Activated naive CD8-positive, alpha-beta T cell treated with anti-CD3 and anti-CD28 coated beads, Interleukin-2, amount 10 ng/mL, durations not matched to agents 7 days and 5 days (primary cell): ENCODE data around the gene PTPRN2. TPM values are rescaled to one million over a fixed set of nuclear protein-coding genes. Genes with fewer than 3 reads are reported as not detected.

Experiments used
- ATAC-seq: fragments of 150-1000 bp; cut with Tn5 transposase; one replicate; pipeline ENCODE4 v1.10.0; 2021; ENCODE audit warnings: low read depth, moderate library complexity
- POLR2A ChIA-PET: fragments of 350-600 bp; sonication (Branson Sonifier 250); formaldehyde crosslinking; loops from one replicate; lab custom pipeline; 2021; ENCODE audit warnings: antibody characterized with exemption; lab: Charles Lee
- DNase-seq: peaks from one replicate; pipeline ENCODE4 v3.0.0; 2021
- H3K27ac Mint-ChIP-seq: one replicate; pipeline ENCODE4 v1.8.0; 2022; ENCODE audit warnings: mild to moderate bottlenecking, mixed read lengths
- H3K27me3 Mint-ChIP-seq: one replicate; pipeline ENCODE4 v1.8.0; 2022; ENCODE audit warnings: mild to moderate bottlenecking, moderate library complexity, mixed read lengths
- H3K36me3 Mint-ChIP-seq: one replicate; pipeline ENCODE4 v1.8.0; 2021; ENCODE audit warnings: mild to moderate bottlenecking, mixed read lengths
- H3K4me1 Mint-ChIP-seq: one replicate; pipeline ENCODE4 v1.8.0; 2021; ENCODE audit warnings: mixed read lengths
- H3K4me3 Mint-ChIP-seq: one replicate; pipeline ENCODE4 v1.8.0; 2022; ENCODE audit warnings: mild to moderate bottlenecking, moderate library complexity, mixed read lengths
- H3K9me3 Mint-ChIP-seq: one replicate; pipeline ENCODE4 v1.8.0; 2021; ENCODE audit warnings: mixed read lengths
- total RNA-seq, 2 experiments: library from RNA; stranded (reverse); gene quantifications; one replicate each; pipeline ENCODE4 v1.2.3, GENCODE V29; 2021

PTPRN2 gene
- total RNA-seq, 2 experiments from 2014 or later = 4.5 to 4.9 TPM

GRCh38 chr7:157529768-157530560, 1057.7 kb downstream of the PTPRN2 start:
- no peak overlapping the region for H3K4me3 Mint-ChIP-seq
- H3K4me1 Mint-ChIP-seq = no peaks in the 10 kb centered on the region

GRCh38 chr7:157528785-157529341, 1058.8 kb downstream of the PTPRN2 start:
- DNase-seq (peak; percentile 19), ATAC-seq (no peak)
- H3K4me1 Mint-ChIP-seq = no peaks in the 10 kb centered on the region
- no peak overlapping the region for H3K4me3 Mint-ChIP-seq
- H3K27ac Mint-ChIP-seq = no peak overlapping the region
- peaks cover 15% of the 10 kb centered on the region for H3K9me3 Mint-ChIP-seq
- POLR2A ChIA-PET = no interaction called here
- H3K36me3 Mint-ChIP-seq = peaks cover 5% of the 10 kb centered on the region
- H3K27me3 Mint-ChIP-seq = peaks cover 21% of the 10 kb centered on the region

More at GRCh38 chr7:157529768-157530560, 1057.7 kb downstream of the PTPRN2 start:
- peak; percentile 2 for DNase-seq
- H3K27me3 Mint-ChIP-seq = peaks cover 20% of the 10 kb centered on the region
- peaks cover 5% of the 10 kb centered on the region for H3K36me3 Mint-ChIP-seq
- no peak for ATAC-seq
- POLR2A ChIA-PET = no interaction called here
- H3K27ac Mint-ChIP-seq = no peak overlapping the region
- peaks cover 15% of the 10 kb centered on the region for H3K9me3 Mint-ChIP-seq

- Mint-ChIP-seq H3K4me3 (no peak overlapping the region), H3K4me1 (no peaks in the 10 kb centered on the region), H3K27ac (no peak overlapping the region), H3K36me3 (peaks cover 5% of the 10 kb centered on the region), H3K27me3 (peaks cover 18% of the 10 kb centered on the region), H3K9me3 (peaks cover 11% of the 10 kb centered on the region)
- POLR2A ChIA-PET = no interaction called here
- ATAC-seq = no peak
- DNase-seq = peak; percentile 22
These were observed 1059.9 kb downstream of the PTPRN2 start for GRCh38 chr7:157527686-157528085.

- DNase-seq = peak; percentile 15
- Mint-ChIP-seq H3K4me3 (no peak overlapping the region), H3K4me1 (no peaks in the 10 kb centered on the region), H3K36me3 (no peaks in the 10 kb centered on the region), H3K27ac (no peak overlapping the region), H3K9me3 (peaks cover 6% of the 10 kb centered on the region), H3K27me3 (peaks cover 14% of the 10 kb centered on the region)
- ATAC-seq = no peak
- POLR2A ChIA-PET = no interaction called here
These were observed 1060.5 kb downstream of the PTPRN2 start for GRCh38 chr7:157526913-157527634.

- DNase-seq (peak; percentile 19), ATAC-seq (no peak)
- Mint-ChIP-seq H3K27ac (no peak overlapping the region), H3K4me3 (no peak overlapping the region), H3K9me3 (no peaks in the 10 kb centered on the region), H3K36me3 (no peaks in the 10 kb centered on the region), H3K27me3 (peaks cover 12% of the 10 kb centered on the region), H3K4me1 (no peaks in the 10 kb centered on the region)
- POLR2A ChIA-PET = interaction anchor here (0.6 kb wide), 1 partner anchor 296 kb away, joined by 4 read pairs; no protein-coding TSS in a partner anchor
These were observed 1061.4 kb downstream of the PTPRN2 start for GRCh38 chr7:157526005-157526912.

- H3K36me3 Mint-ChIP-seq = no peaks in the 10 kb centered on the region
- peaks cover 11% of the 10 kb centered on the region for H3K27me3 Mint-ChIP-seq
- DNase-seq = peak; percentile 2
- H3K27ac Mint-ChIP-seq = no peak overlapping the region
- H3K4me1 Mint-ChIP-seq = no peaks in the 10 kb centered on the region
- no peaks in the 10 kb centered on the region for H3K9me3 Mint-ChIP-seq
- POLR2A ChIA-PET = no interaction called here
- ATAC-seq = no peak
- H3K4me3 Mint-ChIP-seq = no peak overlapping the region
These were observed 1062.1 kb downstream of the PTPRN2 start for GRCh38 chr7:157525491-157525915.

GRCh38 chr7:157524731-157525130, 1062.9 kb downstream of the PTPRN2 start:
- DNase-seq (no peak), ATAC-seq (no peak)
- Mint-ChIP-seq H3K27me3 (peaks cover 7% of the 10 kb centered on the region), H3K4me3 (no peak overlapping the region), H3K36me3 (no peaks in the 10 kb centered on the region), H3K9me3 (no peaks in the 10 kb centered on the region), H3K27ac (no peak overlapping the region), H3K4me1 (no peaks in the 10 kb centered on the region)
- POLR2A ChIA-PET = no interaction called here

GRCh38 chr7:157523766-157524421, 1063.7 kb downstream of the PTPRN2 start:
- POLR2A ChIA-PET = no interaction called here
- H3K36me3 Mint-ChIP-seq = no peaks in the 10 kb centered on the region
- no peak overlapping the region for H3K27ac Mint-ChIP-seq
- peaks cover 9% of the 10 kb centered on the region for H3K27me3 Mint-ChIP-seq
- ATAC-seq = no peak
- DNase-seq = peak; percentile 25
- H3K4me1 Mint-ChIP-seq = no peaks in the 10 kb centered on the region
- H3K9me3 Mint-ChIP-seq = no peaks in the 10 kb centered on the region
- no peak overlapping the region for H3K4me3 Mint-ChIP-seq

- Mint-ChIP-seq H3K4me1 (no peaks in the 10 kb centered on the region), H3K27me3 (peaks cover 9% of the 10 kb centered on the region), H3K9me3 (no peaks in the 10 kb centered on the region), H3K4me3 (no peak overlapping the region), H3K27ac (no peak overlapping the region), H3K36me3 (no peaks in the 10 kb centered on the region)
- no peak for ATAC-seq
- peak; percentile 10 for DNase-seq
- POLR2A ChIA-PET = no interaction called here
These were observed 1064.3 kb downstream of the PTPRN2 start for GRCh38 chr7:157523371-157523765.

- Mint-ChIP-seq H3K27ac (no peak overlapping the region), H3K36me3 (no peaks in the 10 kb centered on the region), H3K9me3 (no peaks in the 10 kb centered on the region), H3K4me1 (no peaks in the 10 kb centered on the region), H3K4me3 (no peak overlapping the region), H3K27me3 (peaks cover 9% of the 10 kb centered on the region)
- peak; percentile 5 for DNase-seq
- ATAC-seq = no peak
- POLR2A ChIA-PET = no interaction called here
These were observed 1064.7 kb downstream of the PTPRN2 start for GRCh38 chr7:157522954-157523353.

GRCh38 chr7:157522189-157522588, 1065.4 kb downstream of the PTPRN2 start:
- ATAC-seq = no peak
- POLR2A ChIA-PET = no interaction called here
- DNase-seq = peak; percentile 10
- peaks cover 9% of the 10 kb centered on the region for H3K27me3 Mint-ChIP-seq
- H3K4me1 Mint-ChIP-seq = no peaks in the 10 kb centered on the region
- no peaks in the 10 kb centered on the region for H3K36me3 Mint-ChIP-seq
- no peaks in the 10 kb centered on the region for H3K9me3 Mint-ChIP-seq
- no peak overlapping the region for H3K4me3 Mint-ChIP-seq
- H3K27ac Mint-ChIP-seq = no peak overlapping the region

- POLR2A ChIA-PET = no interaction called here
- no peaks in the 10 kb centered on the region for H3K4me1 Mint-ChIP-seq
- H3K4me3 Mint-ChIP-seq = no peak overlapping the region
- no peaks in the 10 kb centered on the region for H3K9me3 Mint-ChIP-seq
- no peak overlapping the region for H3K27ac Mint-ChIP-seq
- H3K36me3 Mint-ChIP-seq = no peaks in the 10 kb centered on the region
- no peak for ATAC-seq
- peak; percentile 4 for DNase-seq
- peaks cover 9% of the 10 kb centered on the region for H3K27me3 Mint-ChIP-seq
These were observed 1065.9 kb downstream of the PTPRN2 start for GRCh38 chr7:157521752-157522151.
